HFFc6 (cell line): ENCODE results near the gene PPP2R5B. TPM values are rescaled to one million over a fixed set of nuclear protein-coding genes. Genes with fewer than 3 reads are reported as not detected.

ENCODE experiments used
- DNase-seq: peaks from one replicate; pipeline ENCODE4 v3.0.0-alpha.2; 2018
- H3K27ac Mint-ChIP-seq: 2 replicates; pipeline ENCODE4 v1.8.0; 2020; ENCODE audit warnings: mild to moderate bottlenecking, mixed read lengths
- H3K27me3 Mint-ChIP-seq: 2 replicates; pipeline ENCODE4 v1.8.0; 2021; ENCODE audit warnings: mild to moderate bottlenecking, moderate library complexity, mixed read lengths; ENCODE audit not compliant: insufficient read depth
- H3K36me3 Mint-ChIP-seq: 2 replicates; pipeline ENCODE4 v1.8.0; 2021; ENCODE audit warnings: low read depth, mixed read lengths
- H3K4me1 Mint-ChIP-seq: 2 replicates; pipeline ENCODE4 v1.8.0; 2020; ENCODE audit warnings: low read depth, mixed read lengths
- H3K4me3 Mint-ChIP-seq: 2 replicates; pipeline ENCODE4 v1.8.0; 2020; ENCODE audit warnings: mild to moderate bottlenecking, moderate library complexity, mixed read lengths
- H3K9me3 Mint-ChIP-seq: 2 replicates; pipeline ENCODE4 v1.8.0; 2020; ENCODE audit warnings: mild to moderate bottlenecking, mixed read lengths
- total RNA-seq, 6 experiments: library from RNA; stranded (reverse); fragmentation: NEBNext Ultra II Directional; extraction: Animal tissue kit (Norgen Biotek cat#: 25700); gene quantifications; 2 replicates in 1 of 6; 3 replicates in 5 of 6; pipeline ENCODE4 v1.2.3, GENCODE V29; 2021
- TF ChIP-seq, protein P1 (sequence below): fragments of 200-600 bp; sonication (generic); IDR thresholded peaks from 2 replicates; pipeline ENCODE4 v1.5.0; 2021; ENCODE audit warnings: antibody characterized with exemption, mild to moderate bottlenecking

Gene PPP2R5B
- total RNA-seq, 6 experiments from 2014 or later: 16.2 to 28.1 (median 19.6) TPM

DNA sequence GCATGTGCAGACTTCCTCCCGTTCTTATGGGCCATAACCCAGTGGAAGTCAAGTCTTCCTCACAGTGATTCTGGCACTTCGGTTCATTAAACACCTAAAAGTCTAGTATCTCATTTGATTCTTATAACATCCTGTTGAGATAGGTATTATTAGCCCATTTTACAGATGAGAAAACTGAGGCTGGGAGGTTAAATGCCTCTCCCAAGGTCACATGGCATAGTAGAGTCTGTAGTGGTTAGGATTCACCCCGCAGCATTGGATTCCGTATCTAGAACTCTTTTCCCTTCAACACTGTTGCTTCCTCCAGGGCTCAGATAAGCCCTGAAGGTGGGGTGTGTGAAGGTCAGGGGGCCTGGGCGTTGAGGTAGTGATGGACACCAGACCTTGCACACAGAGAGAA lies 7.8 kb downstream of the PPP2R5B start:
- Mint-ChIP-seq H3K27me3 (peaks cover 6% of the 10 kb centered on the region; the same call in 1 of the 2 replicates), H3K27ac (no peak overlapping the region), H3K4me1 (peaks cover 8% of the 10 kb centered on the region), H3K36me3 (peaks cover 27% of the 10 kb centered on the region; the same call in 1 of the 2 replicates), H3K4me3 (no peak overlapping the region), H3K9me3 (no peaks in the 10 kb centered on the region)
- no peak for DNase-seq
- TF ChIP-seq, protein P1, sequence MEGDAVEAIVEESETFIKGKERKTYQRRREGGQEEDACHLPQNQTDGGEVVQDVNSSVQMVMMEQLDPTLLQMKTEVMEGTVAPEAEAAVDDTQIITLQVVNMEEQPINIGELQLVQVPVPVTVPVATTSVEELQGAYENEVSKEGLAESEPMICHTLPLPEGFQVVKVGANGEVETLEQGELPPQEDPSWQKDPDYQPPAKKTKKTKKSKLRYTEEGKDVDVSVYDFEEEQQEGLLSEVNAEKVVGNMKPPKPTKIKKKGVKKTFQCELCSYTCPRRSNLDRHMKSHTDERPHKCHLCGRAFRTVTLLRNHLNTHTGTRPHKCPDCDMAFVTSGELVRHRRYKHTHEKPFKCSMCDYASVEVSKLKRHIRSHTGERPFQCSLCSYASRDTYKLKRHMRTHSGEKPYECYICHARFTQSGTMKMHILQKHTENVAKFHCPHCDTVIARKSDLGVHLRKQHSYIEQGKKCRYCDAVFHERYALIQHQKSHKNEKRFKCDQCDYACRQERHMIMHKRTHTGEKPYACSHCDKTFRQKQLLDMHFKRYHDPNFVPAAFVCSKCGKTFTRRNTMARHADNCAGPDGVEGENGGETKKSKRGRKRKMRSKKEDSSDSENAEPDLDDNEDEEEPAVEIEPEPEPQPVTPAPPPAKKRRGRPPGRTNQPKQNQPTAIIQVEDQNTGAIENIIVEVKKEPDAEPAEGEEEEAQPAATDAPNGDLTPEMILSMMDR: no peak

DNA sequence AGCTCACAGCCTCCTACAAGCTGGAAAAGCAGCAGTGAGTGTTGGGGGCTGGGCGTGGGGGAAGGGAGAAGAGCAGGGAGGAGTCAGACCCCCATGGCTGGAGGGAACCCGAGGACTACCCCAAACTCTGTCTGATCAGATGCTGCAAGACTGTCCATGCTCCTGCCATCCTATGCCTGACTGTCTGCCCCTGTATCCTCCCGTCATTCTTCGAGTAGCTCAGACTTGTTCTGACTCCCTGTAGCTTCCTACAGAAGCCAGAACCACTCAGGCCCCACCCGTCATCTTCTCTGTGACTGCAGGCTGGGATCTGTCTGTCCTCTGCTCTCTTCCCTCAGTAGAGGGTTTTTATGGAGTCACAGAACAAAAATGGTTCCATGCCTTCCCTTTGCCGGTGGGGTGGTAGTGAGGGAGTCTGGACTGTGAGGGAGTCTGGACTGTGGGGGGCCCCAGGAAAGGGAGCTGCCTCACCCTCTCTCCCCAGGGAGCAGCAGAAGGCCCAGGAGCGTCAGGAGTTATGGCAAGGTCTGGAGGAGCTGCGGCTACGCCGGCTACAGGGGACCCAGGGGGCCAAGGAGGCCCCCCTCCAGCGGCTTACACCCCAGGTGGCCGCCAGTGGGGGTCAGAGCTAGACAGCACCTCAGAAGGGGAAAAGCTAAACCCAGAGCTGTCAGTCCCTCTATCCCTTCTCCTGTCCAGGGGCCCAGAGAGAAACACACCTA lies 8.9 kb downstream of the PPP2R5B start:
- Mint-ChIP-seq H3K4me1 (peaks cover 8% of the 10 kb centered on the region), H3K4me3 (no peak overlapping the region), H3K36me3 (peaks cover 27% of the 10 kb centered on the region; the same call in 1 of the 2 replicates), H3K9me3 (no peaks in the 10 kb centered on the region), H3K27ac (no peak overlapping the region), H3K27me3 (peaks cover 15% of the 10 kb centered on the region; the same call in 1 of the 2 replicates)
- no peak for DNase-seq
- TF ChIP-seq, protein P1: no peak

DNA sequence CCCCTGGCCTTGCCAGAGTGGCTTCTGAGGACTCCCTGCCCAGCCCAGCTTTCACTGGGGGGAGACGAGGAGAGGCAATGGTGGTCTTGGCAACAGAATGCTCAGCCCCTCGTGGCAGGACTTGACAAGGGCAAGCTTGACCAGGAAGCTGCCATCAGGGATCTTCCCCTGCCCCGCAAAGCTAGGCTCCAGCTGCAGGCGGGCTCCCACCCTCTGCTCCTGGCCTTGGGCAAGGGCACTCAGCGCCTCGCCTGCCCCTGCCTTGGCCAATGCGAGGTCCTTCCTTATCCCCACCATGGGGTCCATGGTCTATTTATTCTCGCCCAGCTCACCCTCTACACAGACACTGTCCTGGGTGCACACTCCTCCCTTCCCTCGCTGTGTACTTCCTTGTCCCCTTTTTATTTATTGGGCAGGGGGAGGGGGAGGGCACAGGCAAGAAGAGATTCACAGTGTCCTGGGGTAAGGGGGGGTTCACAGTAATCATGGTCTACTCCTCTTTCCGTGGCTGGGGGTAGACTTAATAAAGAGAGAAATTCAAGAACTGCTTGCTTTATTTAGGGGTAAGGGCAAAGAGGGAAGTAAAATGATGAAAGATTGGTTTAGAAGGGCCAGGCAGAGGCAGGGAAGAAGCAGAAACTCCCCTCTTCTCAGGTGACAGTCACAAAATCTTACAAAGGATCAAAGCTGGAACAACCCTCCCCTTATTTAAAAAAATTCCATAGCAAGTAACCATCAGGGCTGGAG lies 9.6 kb downstream of the PPP2R5B start:
- no peak for DNase-seq
- Mint-ChIP-seq H3K4me1 (peaks cover 8% of the 10 kb centered on the region), H3K4me3 (no peak overlapping the region), H3K27ac (no peak overlapping the region), H3K9me3 (no peaks in the 10 kb centered on the region), H3K27me3 (peaks cover 22% of the 10 kb centered on the region; the same call in 1 of the 2 replicates), H3K36me3 (peaks cover 27% of the 10 kb centered on the region; the same call in 1 of the 2 replicates)
- TF ChIP-seq, protein P1: no peak

DNA sequence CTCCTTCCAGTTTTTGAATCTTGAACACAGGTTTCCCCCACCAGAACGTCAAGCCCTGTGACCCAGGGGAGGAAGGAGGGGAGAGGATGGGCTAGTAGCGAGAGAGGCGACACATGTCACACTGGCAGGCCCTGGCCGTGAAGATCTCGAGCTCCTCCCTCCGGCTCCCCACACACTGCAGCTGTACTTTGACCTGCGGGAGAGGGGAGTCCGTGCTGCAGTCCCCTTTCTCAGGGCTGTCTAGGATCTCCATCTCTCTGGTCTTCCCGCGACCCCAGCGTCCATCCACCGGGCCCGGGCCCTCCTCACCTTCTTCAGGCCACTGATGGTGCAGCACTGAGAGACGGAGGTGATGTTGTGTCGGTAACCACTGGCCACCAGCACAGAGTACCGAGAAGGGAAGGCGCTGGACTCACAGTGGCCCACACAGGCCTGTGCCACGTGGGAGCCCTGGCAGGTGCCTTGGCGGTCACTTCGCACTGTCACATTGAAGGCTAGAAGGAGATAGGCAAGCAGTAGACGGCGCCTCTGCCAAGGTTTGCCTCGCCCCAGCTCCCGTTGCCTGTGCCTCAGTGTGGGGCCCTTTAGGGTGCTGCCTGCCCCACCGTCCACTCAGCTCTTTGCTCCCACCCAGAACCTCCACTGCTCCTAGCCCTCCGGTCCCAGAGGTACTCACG lies 10.3 kb downstream of the PPP2R5B start:
- H3K36me3 Mint-ChIP-seq: peaks cover 27% of the 10 kb centered on the region; the same call in 1 of the 2 replicates
- TF ChIP-seq, protein P1: no peak
- H3K4me1 Mint-ChIP-seq: peaks cover 8% of the 10 kb centered on the region
- no peak overlapping the region for H3K4me3 Mint-ChIP-seq
- no peak overlapping the region for H3K27ac Mint-ChIP-seq
- H3K27me3 Mint-ChIP-seq: peaks cover 28% of the 10 kb centered on the region; the same call in 1 of the 2 replicates
- no peaks in the 10 kb centered on the region for H3K9me3 Mint-ChIP-seq
- DNase-seq: no peak

DNA sequence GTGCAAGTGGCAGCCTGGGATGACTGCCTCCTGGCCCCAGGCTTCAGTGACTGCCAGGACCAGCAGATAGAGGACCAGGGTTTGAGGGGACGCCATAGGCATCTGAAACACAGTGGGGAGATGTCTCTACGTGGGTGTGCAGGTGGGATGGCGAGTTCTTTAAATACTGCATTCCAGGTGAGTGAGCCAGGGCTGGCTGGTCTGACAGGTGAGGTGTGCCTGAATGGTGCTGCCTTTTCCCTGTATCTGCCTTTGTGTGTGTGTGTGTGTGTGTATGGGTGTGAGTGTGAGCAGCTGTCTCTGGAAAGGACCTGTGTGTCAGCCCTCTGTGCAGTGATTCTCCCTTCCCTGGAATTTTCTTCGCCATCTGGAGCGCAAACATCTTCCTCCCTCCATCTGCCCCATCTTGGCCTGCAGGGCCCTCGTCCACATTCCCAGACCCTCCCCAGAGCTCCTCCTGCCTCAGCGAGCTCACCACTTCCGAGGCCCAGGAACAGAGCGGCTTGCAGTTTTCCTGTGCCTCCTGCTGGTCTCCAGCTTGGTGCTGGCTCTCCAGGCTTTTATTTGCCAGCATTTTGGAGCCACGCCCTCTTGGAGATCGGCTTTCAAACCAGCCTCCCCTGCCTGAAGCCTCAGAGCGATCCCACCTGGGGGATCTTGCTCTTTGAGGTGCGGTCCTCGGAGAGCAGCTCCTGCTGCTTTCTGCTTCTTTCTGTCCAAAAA lies 11.0 kb downstream of the PPP2R5B start, which contains the start of gene GPHA2:
TSS of gene GPHA2 (minus strand) at position 535 of the 723 bp plus-strand sequence. CDS start at position 102, 433 bp downstream.
- peaks cover 28% of the 10 kb centered on the region; the same call in 1 of the 2 replicates for H3K27me3 Mint-ChIP-seq
- TF ChIP-seq, protein P1: no peak
- H3K27ac Mint-ChIP-seq: no peak within 1 kb of the TSS
- H3K4me3 Mint-ChIP-seq: no peak within 1 kb of the TSS
- H3K4me1 Mint-ChIP-seq: peaks cover 8% of the 10 kb centered on the region
- no peaks in the 10 kb centered on the region for H3K9me3 Mint-ChIP-seq
- DNase-seq: no peak
- H3K36me3 Mint-ChIP-seq: peaks cover 21% of the 10 kb centered on the region; the same call in 1 of the 2 replicates
